22Rv1 (cell line): ENCODE data around the gene THOC6.

ENCODE experiments used
- CTCF ChIP-seq: fragments of 450-650 bp; IDR thresholded peaks from 2 replicates; pipeline ENCODE4 v1.5.1; 2017; ENCODE audit warnings: mild to moderate bottlenecking
- ZFX ChIP-seq: fragments of 450-650 bp; IDR thresholded peaks from 2 replicates; pipeline ENCODE4 v1.6.1; 2017; ENCODE audit warnings: antibody characterized with exemption, borderline replicate concordance

DNA sequence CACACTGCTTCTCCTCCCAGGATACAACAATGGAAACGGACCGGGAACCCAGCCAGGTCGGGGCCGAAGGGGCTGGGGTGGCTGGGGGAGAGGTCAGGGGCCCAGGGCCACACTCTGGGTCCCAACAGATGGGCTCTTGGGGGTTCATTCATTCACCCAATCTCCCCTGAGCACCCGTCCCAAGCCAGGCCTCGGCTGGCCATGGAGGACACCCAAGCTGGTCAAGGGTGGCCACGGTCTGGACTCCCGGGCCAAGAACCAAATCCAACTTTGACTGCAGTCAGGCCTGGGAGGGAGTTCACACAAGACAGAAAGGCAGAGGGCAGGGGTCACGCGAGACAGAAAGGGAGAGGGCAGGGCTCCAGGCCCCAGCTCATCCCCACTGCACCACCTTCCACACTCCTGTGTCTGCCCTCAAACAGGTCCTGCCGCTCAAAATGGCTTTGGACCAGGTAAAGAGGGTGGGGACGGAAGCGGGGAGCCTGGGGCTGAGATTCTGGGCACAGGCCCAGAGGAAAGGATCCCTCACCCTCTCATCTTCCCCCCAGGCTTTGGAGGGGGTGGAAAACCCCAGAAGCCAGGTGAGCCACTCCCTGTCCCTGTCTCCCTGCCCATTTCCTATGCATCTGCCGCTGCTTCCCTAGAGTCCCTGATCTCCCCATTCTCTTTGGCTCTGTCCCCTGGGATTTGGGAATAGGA, 31.3 kb upstream of the THOC6 start:
- TF ChIP-seq CTCF (no peak), ZFX (no peak)
